Lower leg skin (tissue), 4 donors: ENCODE results near the gene DGKB. TPM values are rescaled to one million over a fixed set of nuclear protein-coding genes. Genes with fewer than 3 reads are reported as not detected.

Experiments used
- DNase-seq, 2 donors: peaks; one replicate each; pipeline ENCODE4 v3.0.0-alpha.2; 2019; ENCODE audit warnings: low spot score in 2 of 2
- H3K4me3 ChIP-seq: fragments of 200-600 bp; sonication (generic); 2 replicates; pipeline ENCODE4 v1.5.1; 2017; ENCODE audit warnings: mild to moderate bottlenecking, low read depth; ENCODE audit not compliant: poor library complexity, severe bottlenecking
- POLR2A ChIP-seq, 2 donors: fragments of 450-650 bp; IDR thresholded peaks; one replicate each; pipeline ENCODE4 v1.6.1; 2016 to 2017; ENCODE audit warnings: antibody characterized with exemption in 2 of 2, mild to moderate bottlenecking in 1 of 2, moderate library complexity in 1 of 2
- WGBS, 2 donors: methylation state at CpG; one replicate each; pipeline ENCODE4 v1.1.5; 2018; 5-methylcytosine and 5-hydroxymethylcytosine counted together
- intact Hi-C: fragments of 100-400 bp; cut with DNase I; formaldehyde crosslinking; loops from one replicate; pipeline ENCODE4 v1.15.0; 2023; ENCODE audit warnings: low total_unique reads
- total RNA-seq, 4 donors: library from RNA; depleted of rRNA; stranded (reverse); fragments of >200 nt; gene quantifications; one replicate each; pipeline ENCODE4 v1.1.0, GENCODE V29; 2016
- TF ChIP-seq, protein P1 (sequence below), 3 donors: fragments of 450-650 bp; IDR thresholded peaks; one replicate each; pipeline ENCODE4 v1.5.1; 2016; ENCODE audit warnings: antibody characterized with exemption in 3 of 3, mild to moderate bottlenecking in 3 of 3, moderate library complexity in 2 of 3

The DGKB gene
- total RNA-seq, 4 donors from 2014 or later = 0.05 to 0.58 TPM; not detected in 2

DNA sequence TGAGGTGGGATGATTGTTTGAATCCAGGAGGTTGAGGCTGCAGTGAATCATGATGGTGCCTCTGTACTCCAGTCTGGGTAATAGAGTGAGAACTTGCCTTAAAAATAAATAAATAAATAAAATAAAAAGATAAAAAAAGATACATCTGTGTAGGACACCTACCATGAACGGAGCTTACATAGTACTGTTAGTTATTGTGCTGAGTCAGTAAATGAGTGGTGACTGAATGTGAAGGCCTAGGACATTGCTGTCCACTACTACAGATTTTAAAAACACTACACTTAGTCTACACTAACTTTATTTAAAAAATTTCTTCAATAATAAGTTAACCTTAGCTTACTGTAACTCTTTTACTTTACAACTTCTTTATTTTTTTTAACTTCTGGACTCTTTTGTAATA lies 806.4 kb downstream of the DGKB start:
- no peak for TF ChIP-seq POLR2A (IDR thresholded peaks at IDR 0.05)
- TF ChIP-seq, protein P1, sequence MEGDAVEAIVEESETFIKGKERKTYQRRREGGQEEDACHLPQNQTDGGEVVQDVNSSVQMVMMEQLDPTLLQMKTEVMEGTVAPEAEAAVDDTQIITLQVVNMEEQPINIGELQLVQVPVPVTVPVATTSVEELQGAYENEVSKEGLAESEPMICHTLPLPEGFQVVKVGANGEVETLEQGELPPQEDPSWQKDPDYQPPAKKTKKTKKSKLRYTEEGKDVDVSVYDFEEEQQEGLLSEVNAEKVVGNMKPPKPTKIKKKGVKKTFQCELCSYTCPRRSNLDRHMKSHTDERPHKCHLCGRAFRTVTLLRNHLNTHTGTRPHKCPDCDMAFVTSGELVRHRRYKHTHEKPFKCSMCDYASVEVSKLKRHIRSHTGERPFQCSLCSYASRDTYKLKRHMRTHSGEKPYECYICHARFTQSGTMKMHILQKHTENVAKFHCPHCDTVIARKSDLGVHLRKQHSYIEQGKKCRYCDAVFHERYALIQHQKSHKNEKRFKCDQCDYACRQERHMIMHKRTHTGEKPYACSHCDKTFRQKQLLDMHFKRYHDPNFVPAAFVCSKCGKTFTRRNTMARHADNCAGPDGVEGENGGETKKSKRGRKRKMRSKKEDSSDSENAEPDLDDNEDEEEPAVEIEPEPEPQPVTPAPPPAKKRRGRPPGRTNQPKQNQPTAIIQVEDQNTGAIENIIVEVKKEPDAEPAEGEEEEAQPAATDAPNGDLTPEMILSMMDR (IDR thresholded peaks at IDR 0.05) = no peak
- no peak overlapping the region for H3K4me3 ChIP-seq
- no peak for DNase-seq
- WGBS, 2 donors = 90 to 91% methylated on average over 1 of the region's 1 CpG
- intact Hi-C loops = no loop called here

DNA sequence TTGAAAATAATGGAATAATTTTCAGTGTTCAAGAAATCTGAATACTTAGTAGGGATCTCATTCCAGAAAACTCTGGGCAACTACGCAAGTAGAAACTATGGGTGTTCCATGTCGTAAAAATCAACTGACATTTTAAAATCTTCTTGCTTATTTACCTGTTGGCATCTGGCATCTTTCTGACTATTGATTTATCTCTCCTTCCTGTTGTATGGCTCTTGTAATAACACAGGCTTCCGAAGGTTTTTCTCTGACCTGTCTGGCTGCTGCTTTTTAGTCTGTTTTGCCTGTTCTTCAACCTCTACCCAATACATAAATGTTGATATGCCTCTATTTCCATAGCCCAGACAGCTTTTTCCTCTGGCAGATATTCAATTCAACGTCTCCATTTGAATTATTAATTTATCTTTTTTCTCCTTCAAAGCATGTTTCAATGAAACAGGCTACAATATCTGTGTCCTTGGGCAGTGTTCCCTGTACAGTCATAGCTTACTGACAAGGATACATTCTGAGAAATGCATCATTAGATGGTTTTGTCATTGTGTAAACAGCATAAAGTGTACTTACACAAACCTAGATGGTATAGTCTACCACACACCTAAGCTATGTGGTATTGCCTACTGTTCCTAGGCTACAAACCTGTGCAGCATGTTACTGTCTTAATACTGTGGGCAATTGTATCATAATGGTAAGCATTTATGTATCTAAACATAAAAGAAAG lies 807.2 kb downstream of the DGKB start:
- 48 to 55% methylated on average over 4 of the region's 4 CpGs for WGBS, 2 donors
- intact Hi-C loops = no loop called here
- H3K4me3 ChIP-seq = no peak overlapping the region
- no peak for DNase-seq
- TF ChIP-seq, protein P1 (IDR thresholded peaks at IDR 0.05) = no peak
- TF ChIP-seq POLR2A (IDR thresholded peaks at IDR 0.05) = no peak
